ENCODE measurements around the gene GCNT1.
"Not testable (repeated sequence)": the region's sequence is repeated elsewhere in the genome, so short reads cannot be mapped to it uniquely, and the experiment has no call there.

The GCNT1 gene

GRCh38 chr9:76523617-76524200, 64.7 kb downstream of the GCNT1 start:
- H3K36me3 ChIP-seq (ENCODE audit: control insufficient read depth, insufficient read depth, low read length, severe bottlenecking); H3K4me3 ChIP-seq (ENCODE audit: low read length); H3K9me3 ChIP-seq (ENCODE audit: control insufficient read depth, low read length); DNase-seq (ENCODE audit: low read depth); H3K4me1 ChIP-seq (ENCODE audit: control insufficient read depth, insufficient read depth, low read length); H3K9ac ChIP-seq (ENCODE audit: low read length); H3K27me3 ChIP-seq (replicated peaks; ENCODE audit: control insufficient read depth, insufficient read depth, low read length): not testable (repeated sequence)

- Histone ChIP-seq H3K4me3 (ENCODE audit: low read length) (no peak overlapping the region), H3K9me3 (ENCODE audit: control insufficient read depth, low read length) (peaks cover 7% of the 10 kb centered on the region), H3K36me3 (ENCODE audit: control insufficient read depth, insufficient read depth, low read length, severe bottlenecking) (no peaks in the 10 kb centered on the region), H3K9ac (ENCODE audit: low read length) (no peak overlapping the region), H3K4me1 (ENCODE audit: control insufficient read depth, insufficient read depth, low read length) (no peaks in the 10 kb centered on the region), H3K27me3 (replicated peaks; ENCODE audit: control insufficient read depth, insufficient read depth, low read length) (no peaks in the 10 kb centered on the region)
- no peak for DNase-seq (ENCODE audit: low read depth)
Measured at GRCh38 chr9:76525196-76525595, 66.2 kb downstream of the GCNT1 start.

- H3K36me3 ChIP-seq (ENCODE audit: control insufficient read depth, insufficient read depth, low read length, severe bottlenecking): no peaks in the 10 kb centered on the region
- H3K4me1 ChIP-seq (ENCODE audit: control insufficient read depth, insufficient read depth, low read length): peaks cover 6% of the 10 kb centered on the region
- no peak overlapping the region for H3K4me3 ChIP-seq (ENCODE audit: low read length)
- DNase-seq (ENCODE audit: low read depth): no peak
- no peak overlapping the region for H3K9ac ChIP-seq (ENCODE audit: low read length)
- H3K27me3 ChIP-seq (replicated peaks; ENCODE audit: control insufficient read depth, insufficient read depth, low read length): no peaks in the 10 kb centered on the region
- peaks cover 7% of the 10 kb centered on the region for H3K9me3 ChIP-seq (ENCODE audit: control insufficient read depth, low read length)
Measured at GRCh38 chr9:76526026-76526425, 67.0 kb downstream of the GCNT1 start.

- peak; percentile 37 for DNase-seq (ENCODE audit: low read depth)
- Histone ChIP-seq H3K4me1 (ENCODE audit: control insufficient read depth, insufficient read depth, low read length) (peaks cover 14% of the 10 kb centered on the region), H3K4me3 (ENCODE audit: low read length) (no peak overlapping the region), H3K36me3 (ENCODE audit: control insufficient read depth, insufficient read depth, low read length, severe bottlenecking) (no peaks in the 10 kb centered on the region), H3K9ac (ENCODE audit: low read length) (no peak overlapping the region), H3K27me3 (replicated peaks; ENCODE audit: control insufficient read depth, insufficient read depth, low read length) (no peaks in the 10 kb centered on the region), H3K9me3 (ENCODE audit: control insufficient read depth, low read length) (peaks cover 7% of the 10 kb centered on the region)
Measured at GRCh38 chr9:76528056-76528455, 69.1 kb downstream of the GCNT1 start.

GRCh38 chr9:76528642-76529190, 69.7 kb downstream of the GCNT1 start:
- DNase-seq (ENCODE audit: low read depth): no peak
- Histone ChIP-seq H3K27me3 (replicated peaks; ENCODE audit: control insufficient read depth, insufficient read depth, low read length) (no peaks in the 10 kb centered on the region), H3K9ac (ENCODE audit: low read length) (no peak overlapping the region), H3K36me3 (ENCODE audit: control insufficient read depth, insufficient read depth, low read length, severe bottlenecking) (no peaks in the 10 kb centered on the region), H3K9me3 (ENCODE audit: control insufficient read depth, low read length) (peaks cover 7% of the 10 kb centered on the region), H3K4me1 (ENCODE audit: control insufficient read depth, insufficient read depth, low read length) (peaks cover 21% of the 10 kb centered on the region), H3K4me3 (ENCODE audit: low read length) (no peak overlapping the region)

- H3K4me1 ChIP-seq (ENCODE audit: control insufficient read depth, insufficient read depth, low read length): peaks cover 28% of the 10 kb centered on the region
- no peak overlapping the region for H3K9ac ChIP-seq (ENCODE audit: low read length)
- no peak for DNase-seq (ENCODE audit: low read depth)
- no peak overlapping the region for H3K4me3 ChIP-seq (ENCODE audit: low read length)
- no peaks in the 10 kb centered on the region for H3K36me3 ChIP-seq (ENCODE audit: control insufficient read depth, insufficient read depth, low read length, severe bottlenecking)
- peaks cover 7% of the 10 kb centered on the region for H3K9me3 ChIP-seq (ENCODE audit: control insufficient read depth, low read length)
- H3K27me3 ChIP-seq (replicated peaks; ENCODE audit: control insufficient read depth, insufficient read depth, low read length): no peaks in the 10 kb centered on the region
Measured at GRCh38 chr9:76529653-76530052, 70.7 kb downstream of the GCNT1 start.

GRCh38 chr9:76530458-76531110, 71.6 kb downstream of the GCNT1 start:
- DNase-seq (ENCODE audit: low read depth): peak; percentile 22
- H3K36me3 ChIP-seq (ENCODE audit: control insufficient read depth, insufficient read depth, low read length, severe bottlenecking): no peaks in the 10 kb centered on the region

GRCh38 chr9:76531231-76531780, 72.3 kb downstream of the GCNT1 start:
- Histone ChIP-seq H3K9ac (ENCODE audit: low read length) (peak overlapping the region; percentile 66), H3K9me3 (ENCODE audit: control insufficient read depth, low read length) (peaks cover 7% of the 10 kb centered on the region), H3K4me1 (ENCODE audit: control insufficient read depth, insufficient read depth, low read length) (peaks cover 28% of the 10 kb centered on the region), H3K27me3 (replicated peaks; ENCODE audit: control insufficient read depth, insufficient read depth, low read length) (no peaks in the 10 kb centered on the region), H3K36me3 (ENCODE audit: control insufficient read depth, insufficient read depth, low read length, severe bottlenecking) (no peaks in the 10 kb centered on the region), H3K4me3 (ENCODE audit: low read length) (peak overlapping the region; percentile 46)
- no peak for DNase-seq (ENCODE audit: low read depth)

More at GRCh38 chr9:76530458-76531110, 71.6 kb downstream of the GCNT1 start:
- peaks cover 28% of the 10 kb centered on the region for H3K4me1 ChIP-seq (ENCODE audit: control insufficient read depth, insufficient read depth, low read length)
- no peaks in the 10 kb centered on the region for H3K27me3 ChIP-seq (replicated peaks; ENCODE audit: control insufficient read depth, insufficient read depth, low read length)
- H3K9ac ChIP-seq (ENCODE audit: low read length): peak overlapping the region; percentile 66
- peaks cover 7% of the 10 kb centered on the region for H3K9me3 ChIP-seq (ENCODE audit: control insufficient read depth, low read length)
- H3K4me3 ChIP-seq (ENCODE audit: low read length): peak overlapping the region; percentile 46

GRCh38 chr9:76532877-76533276, 73.9 kb downstream of the GCNT1 start:
- not testable (repeated sequence) for DNase-seq (ENCODE audit: low read depth); H3K4me3 ChIP-seq (ENCODE audit: low read length); H3K36me3 ChIP-seq (ENCODE audit: control insufficient read depth, insufficient read depth, low read length, severe bottlenecking); H3K9ac ChIP-seq (ENCODE audit: low read length); H3K9me3 ChIP-seq (ENCODE audit: control insufficient read depth, low read length); H3K27me3 ChIP-seq (replicated peaks; ENCODE audit: control insufficient read depth, insufficient read depth, low read length)
- peaks cover 28% of the 10 kb centered on the region for H3K4me1 ChIP-seq (ENCODE audit: control insufficient read depth, insufficient read depth, low read length)

GRCh38 chr9:76534026-76534425, 75.0 kb downstream of the GCNT1 start:
- Histone ChIP-seq H3K27me3 (replicated peaks; ENCODE audit: control insufficient read depth, insufficient read depth, low read length) (no peaks in the 10 kb centered on the region), H3K9ac (ENCODE audit: low read length) (no peak overlapping the region), H3K4me3 (ENCODE audit: low read length) (no peak overlapping the region), H3K9me3 (ENCODE audit: control insufficient read depth, low read length) (no peaks in the 10 kb centered on the region), H3K36me3 (ENCODE audit: control insufficient read depth, insufficient read depth, low read length, severe bottlenecking) (no peaks in the 10 kb centered on the region), H3K4me1 (ENCODE audit: control insufficient read depth, insufficient read depth, low read length) (peaks cover 28% of the 10 kb centered on the region)
- peak; percentile 55 for DNase-seq (ENCODE audit: low read depth)

- Histone ChIP-seq H3K4me3 (ENCODE audit: low read length) (no peak overlapping the region), H3K9me3 (ENCODE audit: control insufficient read depth, low read length) (no peaks in the 10 kb centered on the region), H3K36me3 (ENCODE audit: control insufficient read depth, insufficient read depth, low read length, severe bottlenecking) (no peaks in the 10 kb centered on the region), H3K4me1 (ENCODE audit: control insufficient read depth, insufficient read depth, low read length) (peaks cover 16% of the 10 kb centered on the region), H3K9ac (ENCODE audit: low read length) (no peak overlapping the region), H3K27me3 (replicated peaks; ENCODE audit: control insufficient read depth, insufficient read depth, low read length) (no peaks in the 10 kb centered on the region)
- DNase-seq (ENCODE audit: low read depth): no peak
Measured at GRCh38 chr9:76537150-76537646, 78.2 kb downstream of the GCNT1 start.

All from adipocyte (in vitro differentiated cells).